Prostate gland (tissue), 2 donors: ENCODE measurements around the gene ARMC7. TPM values are rescaled to one million over a fixed set of nuclear protein-coding genes. Genes with fewer than 3 reads are reported as not detected.
"Not testable (repeated sequence)": the region's sequence is repeated elsewhere in the genome, so short reads cannot be mapped to it uniquely, and the experiment has no call there.

ENCODE experiments used
- DNase-seq: peaks from one replicate; pipeline ENCODE4 v3.0.0-alpha.2; 2019; ENCODE audit warnings: low spot score
- H3K27ac ChIP-seq, 2 donors: fragments of 200-600 bp; sonication (generic); 2 replicates each; pipeline ENCODE4 v1.5.1; 2017 to 2019
- H3K27me3 ChIP-seq: fragments of 200-600 bp; sonication (generic); replicated peaks from 2 replicates; pipeline ENCODE4 v1.5.1; 2019; ENCODE audit not compliant: insufficient read depth
- H3K36me3 ChIP-seq, 2 donors: fragments of 200-600 bp; sonication (generic); 1 replicate in 1 of 2; 2 replicates in 1 of 2; pipeline versions ENCODE4 v1.5.1 to v1.8.1; 2017 to 2019
- H3K4me1 ChIP-seq: fragments of 200-600 bp; sonication (generic); replicated peaks from 2 replicates; pipeline ENCODE4 v1.5.1; 2019
- H3K4me3 ChIP-seq, 2 donors: fragments of 200-600 bp; sonication (generic); 2 replicates each; pipeline ENCODE4 v1.5.1; 2017 to 2019
- H3K9me3 ChIP-seq: fragments of 200-600 bp; sonication (generic); 2 replicates; pipeline ENCODE4 v1.5.1; 2017
- POLR2A ChIP-seq: fragments of 450-650 bp; IDR thresholded peaks from one replicate; pipeline ENCODE4 v1.6.1; 2016; ENCODE audit warnings: antibody characterized with exemption, mild to moderate bottlenecking
- POLR2AphosphoS5 ChIP-seq: sonication (generic); formaldehyde crosslinking; IDR thresholded peaks from one replicate; pipeline ENCODE4 v1.6.1; 2017; ENCODE audit warnings: antibody characterized with exemption
- WGBS: methylation state at CpG from one replicate; pipeline ENCODE4 v1.1.5; 2018; 5-methylcytosine and 5-hydroxymethylcytosine counted together
- intact Hi-C: fragments of 100-400 bp; cut with DNase I; formaldehyde crosslinking; loops from one replicate; pipeline ENCODE4 v1.14.2; 2022
- total RNA-seq, 2 donors: library from RNA; depleted of rRNA; stranded (reverse); fragments of >200 nt; gene quantifications; one replicate each; pipeline ENCODE4 v1.1.0, GENCODE V29; 2016
- TF ChIP-seq, protein P1 (sequence below), 4 experiments: fragments of 200-600 bp in 2 of 4; fragments of 450-650 bp in 2 of 4; sonication (generic) in 2 of 4; IDR thresholded peaks; 1 replicate in 3 of 4; 2 replicates in 1 of 4; pipeline ENCODE4 v1.5.1; 2016 to 2019; ENCODE audit warnings: antibody characterized with exemption in 4 of 4, mild to moderate bottlenecking in 2 of 4, moderate library complexity in 2 of 4

ARMC7 gene
- total RNA-seq, 2 donors from 2014 or later: 13.6 to 15.1 TPM

DNA sequence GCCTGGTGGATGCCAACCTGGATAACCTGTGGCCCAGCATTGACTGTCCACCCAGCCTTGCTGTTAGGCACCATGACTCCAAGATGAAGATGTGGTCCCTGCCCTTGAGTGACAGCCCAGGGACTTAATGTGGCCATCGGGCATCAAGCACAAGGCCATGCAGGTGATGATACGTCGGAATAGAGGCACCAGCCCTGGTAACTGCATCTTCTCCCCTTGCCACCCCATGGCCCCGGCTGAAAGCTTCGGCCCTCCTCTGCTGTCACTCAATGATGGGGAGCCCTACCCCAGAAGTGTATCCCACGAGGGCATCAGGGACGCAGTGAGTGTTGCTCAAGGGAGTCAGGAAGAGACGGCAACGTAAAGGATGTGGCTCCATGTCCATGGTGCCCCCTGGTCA lies 19.8 kb downstream of the ARMC7 start:
- H3K9me3 ChIP-seq: no peaks in the 10 kb centered on the region
- intact Hi-C loops: no loop called here
- DNase-seq: no peak
- H3K36me3 ChIP-seq: no peaks in the 10 kb centered on the region
- no peak overlapping the region for H3K27ac ChIP-seq
- TF ChIP-seq, protein P1, sequence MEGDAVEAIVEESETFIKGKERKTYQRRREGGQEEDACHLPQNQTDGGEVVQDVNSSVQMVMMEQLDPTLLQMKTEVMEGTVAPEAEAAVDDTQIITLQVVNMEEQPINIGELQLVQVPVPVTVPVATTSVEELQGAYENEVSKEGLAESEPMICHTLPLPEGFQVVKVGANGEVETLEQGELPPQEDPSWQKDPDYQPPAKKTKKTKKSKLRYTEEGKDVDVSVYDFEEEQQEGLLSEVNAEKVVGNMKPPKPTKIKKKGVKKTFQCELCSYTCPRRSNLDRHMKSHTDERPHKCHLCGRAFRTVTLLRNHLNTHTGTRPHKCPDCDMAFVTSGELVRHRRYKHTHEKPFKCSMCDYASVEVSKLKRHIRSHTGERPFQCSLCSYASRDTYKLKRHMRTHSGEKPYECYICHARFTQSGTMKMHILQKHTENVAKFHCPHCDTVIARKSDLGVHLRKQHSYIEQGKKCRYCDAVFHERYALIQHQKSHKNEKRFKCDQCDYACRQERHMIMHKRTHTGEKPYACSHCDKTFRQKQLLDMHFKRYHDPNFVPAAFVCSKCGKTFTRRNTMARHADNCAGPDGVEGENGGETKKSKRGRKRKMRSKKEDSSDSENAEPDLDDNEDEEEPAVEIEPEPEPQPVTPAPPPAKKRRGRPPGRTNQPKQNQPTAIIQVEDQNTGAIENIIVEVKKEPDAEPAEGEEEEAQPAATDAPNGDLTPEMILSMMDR (IDR thresholded peaks at IDR 0.05): no peak
- TF ChIP-seq POLR2A: no peak
- no peak for TF ChIP-seq POLR2AphosphoS5
- H3K4me3 ChIP-seq: no peak overlapping the region
- WGBS: 89% methylated on average over 9 of the region's 9 CpGs
- no peaks in the 10 kb centered on the region for H3K27me3 ChIP-seq
- H3K4me1 ChIP-seq: peaks cover 5% of the 10 kb centered on the region

DNA sequence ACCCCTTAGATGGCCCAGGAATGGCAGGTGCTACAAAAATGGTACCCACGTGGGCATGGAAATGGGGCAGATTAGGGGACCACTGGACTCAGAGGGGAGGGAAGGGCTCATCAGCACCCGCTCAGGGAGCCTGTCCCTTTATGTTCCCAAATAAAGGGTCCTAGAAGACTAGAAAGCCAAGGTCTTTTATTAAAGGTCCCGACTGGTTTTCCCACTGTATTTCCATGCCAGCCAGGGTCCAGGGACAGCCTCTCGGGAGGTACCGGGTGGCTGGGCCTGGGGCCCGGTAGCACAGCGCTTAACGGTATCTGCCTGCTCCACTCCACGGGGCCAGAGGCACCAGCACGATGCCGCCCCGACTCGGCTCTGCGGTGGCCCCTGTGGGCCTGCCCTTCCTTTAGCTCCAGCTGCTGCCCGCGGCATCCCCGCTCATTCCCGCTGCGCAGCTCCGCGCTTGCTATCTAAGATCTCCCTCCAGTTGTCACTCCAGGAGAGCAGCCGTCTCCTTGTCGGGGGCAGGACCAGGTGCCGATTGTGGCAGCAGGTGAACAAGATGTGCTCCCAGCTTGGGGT lies 20.4 kb downstream of the ARMC7 start:
- peaks cover 5% of the 10 kb centered on the region for H3K4me1 ChIP-seq
- H3K36me3 ChIP-seq: no peaks in the 10 kb centered on the region
- H3K9me3 ChIP-seq: no peaks in the 10 kb centered on the region
- intact Hi-C loops: no loop called here
- no peaks in the 10 kb centered on the region for H3K27me3 ChIP-seq
- WGBS: 75% methylated on average over 24 of the region's 24 CpGs
- DNase-seq: no peak
- TF ChIP-seq POLR2AphosphoS5: no peak
- TF ChIP-seq POLR2A: no peak
- TF ChIP-seq, protein P1 (IDR thresholded peaks at IDR 0.05): no peak
- peak overlapping the region in 1 of 2 donors; percentile 80 for H3K4me3 ChIP-seq
- H3K27ac ChIP-seq: peak overlapping the region; percentile 88

DNA sequence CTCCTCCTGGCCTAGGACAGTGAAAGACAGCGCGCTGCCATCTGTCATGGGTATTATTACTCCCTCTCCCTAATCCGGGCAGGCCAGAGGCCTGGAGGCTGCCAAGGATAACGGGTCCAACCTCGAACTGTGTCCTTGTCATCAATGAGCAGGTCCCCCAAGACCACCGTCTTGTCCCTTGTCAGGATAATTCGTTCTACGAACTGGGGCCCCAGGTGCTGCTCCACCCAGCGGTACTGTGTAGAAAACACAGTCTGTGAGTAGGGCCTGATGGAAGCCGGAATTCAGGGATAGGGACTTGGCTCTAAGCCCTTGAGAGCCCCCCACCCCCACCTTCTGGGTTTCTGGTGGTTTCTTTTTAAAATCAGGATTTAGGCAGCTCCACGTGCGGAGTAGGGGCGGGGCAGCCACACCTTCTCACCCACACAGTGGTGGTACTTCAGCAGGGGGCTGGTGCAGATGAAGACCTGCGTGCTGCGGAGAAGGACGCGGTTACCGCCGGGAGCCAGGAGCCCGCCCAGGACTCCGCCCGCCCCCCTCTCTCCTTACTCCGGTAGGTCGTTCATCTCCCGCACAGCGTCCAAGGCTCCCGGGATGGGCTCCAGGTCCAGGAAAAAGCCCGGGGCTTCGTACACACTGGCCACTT lies 21.0 kb downstream of the ARMC7 start:
- H3K27ac ChIP-seq: peak overlapping the region; percentile 88
- intact Hi-C loops: no loop called here
- peaks cover 5% of the 10 kb centered on the region for H3K4me1 ChIP-seq
- no peaks in the 10 kb centered on the region for H3K36me3 ChIP-seq
- peak; percentile 39 for DNase-seq
- H3K9me3 ChIP-seq: no peaks in the 10 kb centered on the region
- 11% methylated on average over 25 of the region's 29 CpGs for WGBS
- no peak for TF ChIP-seq POLR2AphosphoS5
- no peak for TF ChIP-seq POLR2A
- TF ChIP-seq, protein P1 (IDR thresholded peaks at IDR 0.05): peak in 2 of 4 experiments; percentile 50 to 52
- H3K27me3 ChIP-seq: no peaks in the 10 kb centered on the region
- peak overlapping the region; percentile 63 to 80 for H3K4me3 ChIP-seq

DNA sequence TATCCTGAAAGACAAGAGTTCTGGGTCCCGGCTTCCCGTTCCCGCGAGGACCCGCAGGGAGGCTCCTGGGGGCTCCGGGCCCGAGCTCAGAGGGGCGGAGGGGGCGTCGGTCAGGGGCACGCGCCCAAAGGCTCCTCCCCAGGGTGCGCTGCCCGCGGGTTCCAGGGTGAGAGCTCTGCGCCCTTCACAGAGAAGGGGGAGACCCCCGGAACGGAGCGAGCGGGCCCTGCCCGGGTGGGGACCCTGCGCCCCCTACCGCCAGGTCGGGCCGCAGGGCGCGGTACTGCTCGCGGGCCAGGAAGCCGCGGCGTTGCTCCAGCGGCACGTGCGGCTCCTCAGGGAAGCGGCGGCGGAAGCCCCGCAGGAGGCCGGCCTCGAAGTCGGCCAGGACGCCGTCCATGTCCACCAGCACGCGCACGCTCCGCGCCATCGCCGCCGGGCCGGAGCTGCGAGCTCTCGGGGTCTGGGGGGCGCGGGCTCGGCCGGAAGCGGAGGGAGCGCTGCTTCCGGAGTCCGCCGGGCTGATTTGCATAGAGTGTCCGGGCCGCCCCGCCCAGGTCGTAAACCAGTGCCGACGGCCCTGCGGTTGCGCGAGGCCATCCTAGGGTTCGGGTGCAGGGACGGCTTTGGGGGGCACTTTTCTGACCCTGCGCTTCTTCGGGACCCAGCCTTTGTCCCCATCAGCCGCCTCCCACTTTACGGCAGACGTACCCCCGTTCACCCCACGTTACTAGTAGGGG lies 21.7 kb downstream of the ARMC7 start, which contains the start of gene NT5C:
Gene NT5C (minus strand): TSS at position 465 of the 740 bp plus-strand sequence. CDS start 35 bp downstream, at position 430.
- H3K4me1 ChIP-seq: peaks cover 5% of the 10 kb centered on the region
- 3% methylated on average over 40 of the region's 82 CpGs for WGBS
- H3K9me3 ChIP-seq: no peaks in the 10 kb centered on the region
- intact Hi-C loops: no loop called here
- H3K4me3 ChIP-seq: peak within 1 kb of the TSS; percentile 63 to 80
- peak; percentile 76 for DNase-seq
- no peaks in the 10 kb centered on the region for H3K27me3 ChIP-seq
- H3K36me3 ChIP-seq: no peaks in the 10 kb centered on the region
- peak within 1 kb of the TSS; percentile 88 for H3K27ac ChIP-seq
- TF ChIP-seq, protein P1 (IDR thresholded peaks at IDR 0.05): peak; percentile 46 to 84 (median 67)
- TF ChIP-seq POLR2A (peak; percentile 51), POLR2AphosphoS5 (peak; percentile 53)

DNA sequence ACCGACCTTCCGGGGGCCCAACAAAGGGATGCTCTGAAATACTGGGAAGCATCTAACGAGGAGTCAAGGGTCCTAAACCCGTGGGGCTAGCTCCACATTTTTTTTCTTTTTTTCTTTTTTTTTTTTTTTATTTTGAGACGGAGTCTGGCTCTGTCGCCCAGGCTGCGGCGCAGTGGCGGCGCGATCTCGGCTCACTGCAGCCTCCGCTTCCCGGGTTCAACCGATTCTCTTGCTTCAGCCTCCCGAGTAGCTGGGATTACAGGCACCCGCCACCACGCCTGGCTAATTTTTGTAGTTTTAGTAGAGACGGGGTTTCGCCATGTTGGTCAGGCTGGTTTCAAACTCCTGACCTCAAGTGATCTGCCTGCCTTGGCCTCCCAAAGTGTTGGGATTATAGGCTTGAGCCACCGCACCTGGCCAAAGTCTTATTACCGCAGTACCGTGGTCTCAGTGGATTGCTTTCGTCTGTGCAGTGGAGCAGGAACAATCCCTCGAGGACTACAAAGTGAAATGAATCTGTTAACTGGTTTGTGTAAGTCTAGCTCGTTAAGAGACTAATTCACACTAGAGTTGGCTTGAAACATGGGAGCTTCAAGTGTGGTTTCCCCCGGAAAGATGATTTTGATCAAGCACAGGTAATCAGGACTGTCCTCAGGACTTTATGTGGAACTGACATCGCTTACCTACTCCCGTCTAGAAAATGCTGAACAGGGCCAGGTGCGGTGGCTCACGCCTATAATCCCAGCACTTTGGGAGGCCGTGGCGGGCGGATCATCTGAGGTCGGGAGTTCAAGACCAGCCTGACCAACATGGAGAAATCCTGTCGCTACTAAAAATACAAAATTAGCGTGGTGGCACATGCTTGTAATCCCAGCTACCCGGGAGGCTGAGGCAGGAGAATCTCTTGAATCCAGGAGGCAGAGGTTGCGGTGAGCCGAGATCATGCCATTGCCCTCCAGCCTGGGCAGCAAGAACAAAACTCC lies 22.5 kb downstream of the ARMC7 start:
- intact Hi-C loops, H3K36me3 ChIP-seq, DNase-seq, H3K27me3 ChIP-seq, H3K9me3 ChIP-seq, H3K4me1 ChIP-seq: not testable (repeated sequence)
- Histone ChIP-seq H3K4me3 (peak overlapping the region; percentile 63 to 80), H3K27ac (peak overlapping the region; percentile 88)
- WGBS: 77% methylated on average over 40 of the region's 40 CpGs
